Endodermal cell (in vitro differentiated cells): Measurements from ENCODE around the gene MARK4. TPM values are rescaled to one million over a fixed set of nuclear protein-coding genes. Genes with fewer than 3 reads are reported as not detected.

Experiments
- DNase-seq: peaks from one replicate; pipeline ENCODE4 v3.0.0-alpha.2; 2017
- H3K27ac ChIP-seq: 2 replicates; pipeline ENCODE4 v1.5.1; 2013; ENCODE audit warnings: mild to moderate bottlenecking, low read depth, low read length, moderate library complexity
- H3K27me3 ChIP-seq: 2 replicates; pipeline ENCODE4 v1.6.1; 2013; ENCODE audit warnings: mild to moderate bottlenecking, low read length, moderate library complexity; ENCODE audit not compliant: insufficient read depth, control insufficient read depth, poor library complexity, severe bottlenecking
- H3K36me3 ChIP-seq: 2 replicates; pipeline ENCODE4 v1.7.0; 2013; ENCODE audit warnings: mild to moderate bottlenecking, low read length, moderate library complexity; ENCODE audit not compliant: control insufficient read depth, insufficient read depth
- H3K4me1 ChIP-seq: one replicate; pipeline ENCODE4 v1.7.0; 2013; ENCODE audit warnings: low read length; ENCODE audit not compliant: control insufficient read depth, insufficient read depth
- H3K4me3 ChIP-seq: 2 replicates; pipeline ENCODE4 v1.5.1; 2013; ENCODE audit warnings: mild to moderate bottlenecking, low read length, moderate library complexity
- H3K9ac ChIP-seq: 2 replicates; pipeline ENCODE4 v1.6.1; 2013; ENCODE audit warnings: mild to moderate bottlenecking, low read length, moderate library complexity; ENCODE audit not compliant: poor library complexity, severe bottlenecking; ENCODE audit errors: extremely low read depth
- H3K9me3 ChIP-seq: 2 replicates; pipeline ENCODE4 v1.6.1; 2013; ENCODE audit warnings: mild to moderate bottlenecking, low read length, moderate library complexity; ENCODE audit not compliant: control insufficient read depth
- H3K27ac Mint-ChIP-seq: 2 replicates; pipeline ENCODE4 v1.8.0; 2020; ENCODE audit warnings: mixed read lengths
- H3K27me3 Mint-ChIP-seq: 2 replicates; pipeline ENCODE4 v1.8.0; 2021; ENCODE audit warnings: mild to moderate bottlenecking, mixed read lengths; ENCODE audit not compliant: insufficient read depth
- H3K36me3 Mint-ChIP-seq: 2 replicates; pipeline ENCODE4 v1.8.0; 2020; ENCODE audit warnings: low read depth, mixed read lengths
- H3K4me1 Mint-ChIP-seq: 2 replicates; pipeline ENCODE4 v1.8.0; 2020; ENCODE audit warnings: mixed read lengths
- H3K4me3 Mint-ChIP-seq: 2 replicates; pipeline ENCODE4 v1.8.0; 2020; ENCODE audit warnings: mild to moderate bottlenecking, moderate library complexity, mixed read lengths
- H3K9me3 Mint-ChIP-seq: 2 replicates; pipeline ENCODE4 v1.8.0; 2020; ENCODE audit warnings: mild to moderate bottlenecking, mixed read lengths
- CTCF ChIP-seq: fragments of 200-600 bp; sonication (generic); conservative IDR thresholded peaks from 2 replicates; pipeline ENCODE4 v1.5.0; 2021; ENCODE audit warnings: antibody characterized with exemption, mild to moderate bottlenecking
- WGBS, 2 experiments: methylation state at CpG; one replicate each; pipeline versions ENCODE4 v1.1.5 to v1.1.7; 2013; ENCODE audit warnings: missing lambda C conversion rate in 2 of 2, mixed read lengths in 1 of 2; ENCODE audit not compliant: insufficient coverage in 1 of 2, insufficient read length in 1 of 2; 5-methylcytosine and 5-hydroxymethylcytosine counted together
- total RNA-seq, 2 donors: library from RNA; stranded (reverse); fragmentation: NEBNext Ultra II Directional in 1 of 2; extraction: Animal tissue kit (Norgen Biotek cat#: 25700) in 1 of 2; gene quantifications; 2 replicates in 1 of 2; 3 replicates in 1 of 2; pipeline ENCODE4 v1.2.1, GENCODE V29; 2021

MARK4 gene
- total RNA-seq, 2 donors from 2014 or later: 74.6 to 90.6 TPM

GRCh38 chr19:45303269-45304060 lies 52.4 kb downstream of the MARK4 start:
- Histone ChIP-seq H3K36me3 (peaks cover 12% of the 10 kb centered on the region), H3K27me3 (no peaks in the 10 kb centered on the region), H3K4me1 (no peaks in the 10 kb centered on the region), H3K9ac (no peak overlapping the region), H3K27ac (no peak overlapping the region), H3K9me3 (no peaks in the 10 kb centered on the region), H3K4me3 (no peak overlapping the region)
- WGBS, 2 experiments: 84 to 90% methylated on average over 6 to 12 of the region's 12 CpGs
- H3K4me3 Mint-ChIP-seq: no peak overlapping the region
- DNase-seq: no peak
- no peak overlapping the region for H3K27ac Mint-ChIP-seq
- TF ChIP-seq CTCF: no peak
- no peaks in the 10 kb centered on the region for H3K4me1 Mint-ChIP-seq
- H3K36me3 Mint-ChIP-seq: peaks cover 29% of the 10 kb centered on the region
- peaks cover 5% of the 10 kb centered on the region for H3K9me3 Mint-ChIP-seq
- H3K27me3 Mint-ChIP-seq: peaks cover 32% of the 10 kb centered on the region

GRCh38 chr19:45304141-45304926 lies 53.3 kb downstream of the MARK4 start:
- Histone ChIP-seq H3K27me3 (no peaks in the 10 kb centered on the region), H3K4me3 (no peak overlapping the region), H3K9ac (no peak overlapping the region), H3K36me3 (peaks cover 8% of the 10 kb centered on the region), H3K4me1 (no peaks in the 10 kb centered on the region), H3K27ac (no peak overlapping the region), H3K9me3 (no peaks in the 10 kb centered on the region)
- no peak for TF ChIP-seq CTCF
- peaks cover 20% of the 10 kb centered on the region for H3K36me3 Mint-ChIP-seq
- no peak overlapping the region for H3K27ac Mint-ChIP-seq
- WGBS, 2 experiments: 72 to 81% methylated on average over 3 to 4 of the region's 4 CpGs
- peaks cover 5% of the 10 kb centered on the region for H3K9me3 Mint-ChIP-seq
- H3K4me1 Mint-ChIP-seq: no peaks in the 10 kb centered on the region
- H3K27me3 Mint-ChIP-seq: peaks cover 33% of the 10 kb centered on the region
- no peak overlapping the region for H3K4me3 Mint-ChIP-seq
- DNase-seq: no peak

- no peak for DNase-seq
- 86 to 91% methylated on average over 1 to 4 of the region's 4 CpGs for WGBS, 2 experiments
- no peak overlapping the region for H3K4me3 Mint-ChIP-seq
- no peak overlapping the region for H3K27ac Mint-ChIP-seq
- H3K36me3 Mint-ChIP-seq: peaks cover 13% of the 10 kb centered on the region
- peaks cover 5% of the 10 kb centered on the region for H3K9me3 Mint-ChIP-seq
- H3K27ac ChIP-seq: no peak overlapping the region
- H3K27me3 ChIP-seq: no peaks in the 10 kb centered on the region
- no peaks in the 10 kb centered on the region for H3K4me1 ChIP-seq
- H3K27me3 Mint-ChIP-seq: peaks cover 33% of the 10 kb centered on the region
- H3K36me3 ChIP-seq: peaks cover 8% of the 10 kb centered on the region
- no peak overlapping the region for H3K9ac ChIP-seq
- no peak overlapping the region for H3K4me3 ChIP-seq
- no peaks in the 10 kb centered on the region for H3K4me1 Mint-ChIP-seq
- H3K9me3 ChIP-seq: no peaks in the 10 kb centered on the region
- TF ChIP-seq CTCF: no peak
These were observed 53.9 kb downstream of the MARK4 start for GRCh38 chr19:45305007-45305406.
